HG03558 (cell line): ENCODE measurements around the gene SLC25A47.
A peak's percentile ranks its signal among the peaks of the same experiment; 100 is the strongest.
"Not testable (repeated sequence)": the region's sequence is repeated elsewhere in the genome, so short reads cannot be mapped to it uniquely, and the experiment has no call there.

Source experiments
- ATAC-seq: cut with Tn5 transposase; IDR thresholded peaks from one replicate; pipeline ENCODE4 v1.9.1; 2021; ENCODE audit warnings: moderate number of reproducible peaks; ENCODE audit not compliant: unreplicated experiment; ENCODE audit errors: extremely low read depth

The SLC25A47 gene, protein sequence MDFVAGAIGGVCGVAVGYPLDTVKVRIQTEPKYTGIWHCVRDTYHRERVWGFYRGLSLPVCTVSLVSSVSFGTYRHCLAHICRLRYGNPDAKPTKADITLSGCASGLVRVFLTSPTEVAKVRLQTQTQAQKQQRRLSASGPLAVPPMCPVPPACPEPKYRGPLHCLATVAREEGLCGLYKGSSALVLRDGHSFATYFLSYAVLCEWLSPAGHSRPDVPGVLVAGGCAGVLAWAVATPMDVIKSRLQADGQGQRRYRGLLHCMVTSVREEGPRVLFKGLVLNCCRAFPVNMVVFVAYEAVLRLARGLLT

GRCh38 chr14:100323121-100323941 is at the start of gene SLC25A47:
Gene SLC25A47, plus strand, starts transcription at chr14:100323339. Its CDS starts 76 bp downstream, at chr14:100323415.
- ATAC-seq = no peak

GRCh38 chr14:100274250-100274649 is 48.9 kb upstream of the SLC25A47 start:
- no peak for ATAC-seq

- ATAC-seq = no peak
Observed at GRCh38 chr14:100275214-100275613, 47.9 kb upstream of the SLC25A47 start.

DNA sequence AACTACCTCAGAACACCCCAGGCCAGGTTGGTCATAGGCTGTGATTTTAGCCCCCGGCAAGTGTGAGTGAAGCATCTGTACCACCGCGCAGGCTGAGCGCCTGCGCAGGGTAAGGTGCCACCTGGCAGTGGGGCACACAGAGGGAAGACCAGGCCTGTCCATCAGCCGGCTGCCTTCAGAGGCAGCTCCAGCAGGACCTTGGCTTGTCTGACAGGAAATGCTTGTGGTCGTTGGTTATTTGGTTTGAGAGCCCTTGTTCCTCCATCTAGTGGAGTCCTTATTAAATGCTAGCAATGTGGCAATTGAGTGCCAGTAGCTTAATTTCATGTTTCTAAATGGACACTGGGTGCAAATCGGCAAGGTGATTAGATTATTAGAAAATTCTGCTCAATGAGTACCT is 44.4 kb upstream of the SLC25A47 start:
- ATAC-seq = no peak

DNA sequence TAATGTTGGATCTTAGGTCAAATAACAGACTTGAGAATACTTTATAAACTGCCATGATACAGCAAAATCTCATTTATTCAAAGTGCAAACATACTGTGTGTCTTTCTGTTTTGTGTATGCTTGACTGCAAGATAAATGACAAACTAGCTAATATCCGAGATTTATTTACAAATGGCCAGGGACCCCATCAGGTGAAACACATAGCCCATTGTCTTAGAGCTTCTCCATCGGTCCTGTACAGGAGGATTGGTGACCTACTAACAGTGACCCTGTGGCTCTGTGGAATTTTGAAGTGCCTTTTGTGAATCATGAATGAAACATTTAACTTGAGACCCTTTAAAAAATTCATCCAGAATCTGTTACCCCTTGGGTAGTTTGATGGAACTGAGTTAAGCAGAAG is 44.0 kb upstream of the SLC25A47 start:
- no peak for ATAC-seq

DNA sequence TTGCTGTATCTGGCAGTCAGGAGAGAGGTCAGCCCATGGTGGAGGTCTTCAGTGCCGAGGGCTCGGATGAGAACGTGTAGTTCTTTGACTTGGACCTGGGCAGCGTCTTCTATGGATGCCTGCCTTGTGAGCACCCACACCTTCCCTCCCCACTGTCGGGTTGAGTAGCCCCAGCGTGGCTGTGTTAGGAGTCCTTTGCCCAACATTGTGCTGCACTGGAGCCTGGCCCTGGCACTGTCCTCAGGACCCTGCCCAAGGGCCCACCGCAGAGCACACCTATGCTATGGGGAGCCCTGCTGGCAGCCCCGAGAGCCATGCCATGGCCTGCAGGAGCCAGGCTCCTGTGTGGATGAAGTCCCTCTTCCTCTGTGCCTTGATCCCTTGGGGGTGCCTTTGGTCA is 43.6 kb upstream of the SLC25A47 start:
- ATAC-seq = no peak

DNA sequence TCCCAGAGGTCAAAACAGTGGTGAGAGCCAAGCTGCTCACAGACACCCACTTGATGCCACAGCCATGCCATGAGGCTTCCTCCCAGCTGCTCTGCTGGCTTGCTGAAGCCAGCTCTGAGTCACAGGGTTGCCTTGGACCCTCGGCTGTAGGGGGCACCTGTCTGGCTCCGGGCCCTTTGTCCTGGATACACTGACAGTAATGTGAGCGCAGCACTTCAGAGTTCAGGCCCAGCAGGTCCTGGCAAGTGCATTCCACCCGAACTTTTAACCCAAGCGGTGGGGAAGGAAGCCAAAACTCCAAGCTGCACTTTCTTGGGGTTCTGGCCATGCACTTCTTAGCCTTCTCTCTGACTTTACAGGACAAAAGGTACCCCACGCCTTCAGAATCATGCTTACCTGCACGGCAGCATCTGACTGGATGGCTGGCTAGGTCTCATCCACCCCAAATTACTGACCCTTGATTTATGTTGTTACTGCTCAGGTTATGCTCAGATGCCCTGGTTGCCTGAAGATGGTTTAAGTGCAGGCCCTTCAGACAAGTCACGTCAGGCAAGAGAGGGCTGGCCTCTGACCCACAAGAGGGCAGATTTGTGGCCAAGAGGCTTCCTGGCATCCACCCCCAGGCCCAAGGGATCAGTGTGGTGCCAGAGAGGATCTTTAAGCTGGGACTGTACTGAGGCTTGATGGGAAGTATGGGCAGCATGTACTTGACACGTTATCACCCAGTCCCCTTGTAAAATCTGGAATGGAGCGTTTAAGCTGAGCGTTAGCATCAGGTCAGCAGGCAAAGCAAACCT is 41.7 kb upstream of the SLC25A47 start:
- ATAC-seq = no peak

GRCh38 chr14:100282083-100282350 is 41.1 kb upstream of the SLC25A47 start:
- no peak for ATAC-seq

DNA sequence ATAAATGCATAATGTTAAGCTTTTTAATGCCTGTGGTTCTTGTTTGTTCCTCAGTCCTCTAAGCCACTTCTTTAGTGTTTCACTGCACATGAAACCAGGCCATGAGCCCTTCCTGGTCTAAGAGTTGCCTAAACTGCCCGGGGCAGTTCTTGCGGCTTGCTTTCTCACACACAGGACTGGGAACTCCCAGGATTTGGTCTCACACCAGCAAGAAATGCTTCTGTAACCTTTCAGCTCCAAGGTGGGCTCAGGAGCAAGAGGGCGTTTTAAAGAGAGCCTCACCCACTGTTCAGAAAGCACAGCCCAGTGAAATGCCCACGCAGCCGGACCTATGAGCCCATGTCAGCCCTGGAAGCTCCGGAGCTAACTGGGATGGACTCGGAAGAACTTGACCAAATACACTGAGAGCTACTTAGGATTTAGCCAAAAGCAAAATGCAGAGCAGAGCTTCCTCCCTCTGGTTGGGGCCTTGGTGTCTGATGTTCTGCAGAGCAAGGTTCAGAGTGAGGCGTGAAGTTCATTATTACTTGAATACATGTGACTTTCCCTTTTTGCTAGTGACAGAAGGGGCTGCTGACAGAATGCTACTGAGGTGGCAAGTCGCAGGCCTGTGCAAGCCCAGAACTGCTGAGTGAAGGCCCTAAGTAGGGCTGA is 40.2 kb upstream of the SLC25A47 start:
- ATAC-seq = no peak

DNA sequence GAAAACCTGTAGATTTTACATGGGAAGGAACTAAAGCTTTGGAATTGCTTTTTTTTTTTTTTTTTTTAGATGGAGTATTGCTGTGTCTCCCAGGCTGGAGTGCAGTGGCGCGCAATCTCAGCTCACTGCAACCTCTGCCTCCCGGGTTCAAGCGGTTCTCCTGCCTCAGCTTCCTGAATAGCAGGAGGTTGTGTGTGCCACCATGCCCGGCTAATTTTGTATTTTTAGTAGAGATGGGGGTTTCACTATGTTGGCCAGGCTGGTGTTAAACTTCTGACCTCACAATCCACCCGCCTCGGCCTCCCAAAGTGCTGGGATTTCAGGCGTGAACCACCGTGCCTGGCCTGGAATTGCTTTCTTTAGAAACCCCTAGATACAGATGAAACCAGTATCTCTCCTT is 39.7 kb upstream of the SLC25A47 start:
- not testable (repeated sequence) for ATAC-seq

- ATAC-seq = no peak
Observed at GRCh38 chr14:100283984-100284881, 38.9 kb upstream of the SLC25A47 start.

- peak; percentile 75 for ATAC-seq
Observed at GRCh38 chr14:100285021-100285912, 37.9 kb upstream of the SLC25A47 start.

- no peak for ATAC-seq
Observed at GRCh38 chr14:100285913-100286400, 37.2 kb upstream of the SLC25A47 start.

DNA sequence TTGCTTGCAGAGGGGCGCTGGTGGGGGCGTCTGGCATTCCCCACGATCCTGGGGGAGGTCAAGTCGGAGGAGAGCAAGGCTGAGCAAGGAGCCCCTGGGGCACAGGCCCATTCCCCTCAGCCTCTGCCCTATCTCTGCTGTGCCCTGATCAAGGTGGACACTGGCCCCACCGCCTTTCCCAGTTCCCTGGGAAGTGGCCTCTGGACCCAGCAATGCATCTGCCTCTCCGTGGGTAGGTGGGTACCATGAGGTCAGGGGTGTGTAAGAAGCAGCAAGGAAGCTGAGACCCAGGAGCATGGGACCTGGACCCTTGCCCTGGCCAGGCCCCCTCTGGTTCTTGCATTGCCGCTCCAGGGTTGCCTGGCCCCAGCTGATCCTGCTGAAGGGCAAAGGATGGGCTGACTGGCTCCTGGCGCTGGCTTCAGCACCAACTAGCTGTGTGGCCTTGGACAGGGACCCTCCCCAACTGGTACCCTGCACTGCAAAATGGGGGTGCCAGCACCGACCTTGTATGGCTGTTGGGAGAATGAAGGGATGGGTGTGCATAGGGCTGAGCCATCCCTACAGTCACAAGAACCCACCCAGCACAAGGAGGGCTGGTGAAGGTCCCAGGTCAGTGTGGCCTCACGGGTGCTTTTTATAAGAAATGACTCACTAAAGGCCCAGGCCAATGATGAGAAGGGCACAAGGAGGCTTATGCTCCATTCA is 36.5 kb upstream of the SLC25A47 start:
- ATAC-seq = no peak

GRCh38 chr14:100287202-100287997 is 35.7 kb upstream of the SLC25A47 start:
- no peak for ATAC-seq

DNA sequence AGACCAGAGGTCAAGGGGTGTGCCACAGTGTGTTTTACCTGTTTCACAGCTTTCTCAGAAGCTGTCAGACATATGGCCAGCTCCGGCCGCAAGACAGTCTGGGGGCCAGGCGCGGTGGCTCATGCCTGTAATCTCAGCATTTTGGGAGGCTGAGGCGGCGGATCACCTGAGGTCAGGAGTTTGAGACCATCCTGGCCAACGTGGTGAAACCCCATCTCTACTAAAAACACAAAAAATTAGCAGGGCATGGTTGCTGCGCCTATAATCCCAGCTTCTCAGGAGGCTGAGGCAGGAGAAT is 35.2 kb upstream of the SLC25A47 start:
- ATAC-seq = not testable (repeated sequence)
